WTC11 (cell line): ENCODE data around the gene RDH16. TPM values are rescaled to one million over a fixed set of nuclear protein-coding genes. Genes with fewer than 3 reads are reported as not detected.
A peak's percentile ranks its signal among the peaks of the same experiment; 100 is the strongest.

Source experiments
- ATAC-seq: fragments of 200-7000 bp; cut with Tn5 transposase; 2 replicates; pipeline ENCODE4 v1.10.0; 2021; ENCODE audit warnings: mild to moderate bottlenecking, moderate library complexity
- CTCF ChIA-PET: fragments of 300-600 bp; sonication (Branson Sonifier 250); formaldehyde crosslinking; loops from one replicate; lab custom pipeline; 2021; ENCODE audit warnings: antibody characterized with exemption; lab: Charles Lee
- POLR2A ChIA-PET: fragments of 350-600 bp; sonication (Branson Sonifier 250); formaldehyde crosslinking; loops from one replicate; lab custom pipeline; 2021; ENCODE audit warnings: antibody characterized with exemption; lab: Charles Lee
- DNase-seq: peaks from one replicate; pipeline ENCODE4 v3.0.0; 2021; ENCODE audit warnings: low spot score
- H3K27ac Mint-ChIP-seq: 2 replicates; pipeline ENCODE4 v1.8.0; 2021; ENCODE audit warnings: mixed read lengths
- H3K27me3 Mint-ChIP-seq: 2 replicates; pipeline ENCODE4 v1.8.0; 2021; ENCODE audit warnings: low read depth, mild to moderate bottlenecking, moderate library complexity, mixed read lengths
- H3K36me3 Mint-ChIP-seq: 2 replicates; pipeline ENCODE4 v1.8.0; 2021; ENCODE audit warnings: mixed read lengths
- H3K4me1 Mint-ChIP-seq: 2 replicates; pipeline ENCODE4 v1.8.0; 2022; ENCODE audit warnings: mixed read lengths
- H3K4me3 Mint-ChIP-seq: 2 replicates; pipeline ENCODE4 v1.8.0; 2021; ENCODE audit warnings: mild to moderate bottlenecking, moderate library complexity, mixed read lengths
- H3K9me3 Mint-ChIP-seq: 2 replicates; pipeline ENCODE4 v1.8.0; 2021; ENCODE audit warnings: mixed read lengths
- ATF1 ChIP-seq: sonication (generic); formaldehyde crosslinking; IDR thresholded peaks from 2 replicates; pipeline ENCODE4 v1.8.1; 2023; ENCODE audit warnings: mild to moderate bottlenecking, moderate library complexity, missing genetic modification reagents
- CBFB ChIP-seq: sonication (generic); formaldehyde crosslinking; IDR thresholded peaks from 2 replicates; pipeline ENCODE4 v1.8.1; 2022; ENCODE audit warnings: mild to moderate bottlenecking, low read depth, missing genetic modification reagents
- FOXK1 ChIP-seq: sonication (generic); formaldehyde crosslinking; IDR thresholded peaks from 2 replicates; pipeline ENCODE4 v1.8.0; 2022; ENCODE audit warnings: mild to moderate bottlenecking, moderate library complexity, missing genetic modification reagents
- GRHL2 ChIP-seq: fragments of 250-450 bp; sonication (Bioruptor Pico); IDR thresholded peaks from 2 replicates; pipeline ENCODE4 v1.8.0; 2022; ENCODE audit warnings: mild to moderate bottlenecking, moderate library complexity; ENCODE audit not compliant: insufficient replicate concordance, severe bottlenecking
- KAT7 ChIP-seq: sonication (generic); formaldehyde crosslinking; IDR thresholded peaks from 2 replicates; pipeline ENCODE4 v1.8.1; 2023; ENCODE audit warnings: missing genetic modification reagents, mild to moderate bottlenecking, borderline replicate concordance
- NFATC4 ChIP-seq: fragments of 250-450 bp; sonication (Bioruptor Pico); IDR thresholded peaks from 2 replicates; pipeline ENCODE4 v1.9.0; 2021; ENCODE audit warnings: mild to moderate bottlenecking
- NFE2L1 ChIP-seq: sonication (generic); formaldehyde crosslinking; IDR thresholded peaks from 2 replicates; pipeline ENCODE4 v1.8.1; 2023; ENCODE audit warnings: missing genetic modification reagents
- OVOL2 ChIP-seq: fragments of 250-450 bp; sonication (Bioruptor Pico); IDR thresholded peaks from 2 replicates; pipeline ENCODE4 v1.9.0; 2021; ENCODE audit warnings: mild to moderate bottlenecking, borderline replicate concordance
- PRRX2 ChIP-seq: fragments of 250-450 bp; sonication (Bioruptor Pico); IDR thresholded peaks from 2 replicates; pipeline ENCODE4 v1.8.0; 2021; ENCODE audit warnings: mild to moderate bottlenecking
- RELA ChIP-seq: sonication (generic); formaldehyde crosslinking; IDR thresholded peaks from 2 replicates; pipeline ENCODE4 v1.8.1; 2022; ENCODE audit warnings: missing genetic modification reagents, mild to moderate bottlenecking, borderline replicate concordance
- SMAD4 ChIP-seq: sonication (generic); formaldehyde crosslinking; IDR thresholded peaks from 2 replicates; pipeline ENCODE4 v1.8.0; 2022; ENCODE audit warnings: mild to moderate bottlenecking, missing genetic modification reagents
- SOX15 ChIP-seq: fragments of 250-450 bp; sonication (Bioruptor Pico); IDR thresholded peaks from 2 replicates; pipeline ENCODE4 v1.9.0; 2021; ENCODE audit warnings: mild to moderate bottlenecking
- SP1 ChIP-seq: sonication (generic); formaldehyde crosslinking; conservative IDR thresholded peaks from 2 replicates; pipeline ENCODE4 v1.8.1; 2022; ENCODE audit warnings: missing genetic modification reagents
- TP53 ChIP-seq: sonication (generic); formaldehyde crosslinking; IDR thresholded peaks from 2 replicates; pipeline ENCODE4 v1.8.1; 2023; ENCODE audit warnings: mild to moderate bottlenecking, missing genetic modification reagents
- ZNF219 ChIP-seq: sonication (generic); formaldehyde crosslinking; IDR thresholded peaks from 2 replicates; pipeline ENCODE4 v1.8.0; 2023; ENCODE audit warnings: missing genetic modification reagents, mild to moderate bottlenecking, borderline replicate concordance
- total RNA-seq: library from RNA; stranded (reverse); gene quantifications from 3 replicates; pipeline ENCODE4 v1.2.3, GENCODE V29; 2021
- TF ChIP-seq, protein P1 (sequence below): sonication (generic); formaldehyde crosslinking; conservative IDR thresholded peaks from 2 replicates; pipeline ENCODE4 v1.8.1; 2022; ENCODE audit warnings: mild to moderate bottlenecking, missing genetic modification reagents
- TF ChIP-seq, protein P2 (sequence below): sonication (generic); formaldehyde crosslinking; IDR thresholded peaks from 2 replicates; pipeline ENCODE4 v1.8.0; 2023; ENCODE audit warnings: mild to moderate bottlenecking, missing genetic modification reagents
- TF ChIP-seq, protein P3 (sequence below): sonication (generic); formaldehyde crosslinking; IDR thresholded peaks from 2 replicates; pipeline ENCODE4 v1.8.1; 2022; ENCODE audit warnings: low read depth, missing genetic modification reagents, borderline replicate concordance
- TF ChIP-seq, protein P4 (sequence below): sonication (generic); formaldehyde crosslinking; IDR thresholded peaks from 2 replicates; pipeline ENCODE4 v1.8.1; 2023; ENCODE audit warnings: mild to moderate bottlenecking, missing genetic modification reagents, moderate library complexity
- TF ChIP-seq, protein P5 (sequence below): sonication (generic); formaldehyde crosslinking; IDR thresholded peaks from 2 replicates; pipeline ENCODE4 v1.8.0; 2023; ENCODE audit warnings: missing genetic modification reagents
- TF ChIP-seq, protein P6 (sequence below): sonication (generic); formaldehyde crosslinking; IDR thresholded peaks from 2 replicates; pipeline ENCODE4 v1.8.1; 2023; ENCODE audit warnings: mild to moderate bottlenecking, missing genetic modification reagents
- TF ChIP-seq, protein P7 (sequence below): fragments of 250-450 bp; sonication (Bioruptor Pico); IDR thresholded peaks from 2 replicates; pipeline ENCODE4 v1.8.0; 2021; ENCODE audit warnings: mild to moderate bottlenecking
- TF ChIP-seq, protein P8 (sequence below): fragments of 250-450 bp; sonication (Bioruptor Pico); IDR thresholded peaks from 2 replicates; pipeline ENCODE4 v1.9.0; 2021; ENCODE audit warnings: moderate library complexity, mild to moderate bottlenecking, inconsistent platforms, borderline replicate concordance

Gene RDH16
- total RNA-seq, 1 experiment from 2014 or later: 1.0 TPM

DNA sequence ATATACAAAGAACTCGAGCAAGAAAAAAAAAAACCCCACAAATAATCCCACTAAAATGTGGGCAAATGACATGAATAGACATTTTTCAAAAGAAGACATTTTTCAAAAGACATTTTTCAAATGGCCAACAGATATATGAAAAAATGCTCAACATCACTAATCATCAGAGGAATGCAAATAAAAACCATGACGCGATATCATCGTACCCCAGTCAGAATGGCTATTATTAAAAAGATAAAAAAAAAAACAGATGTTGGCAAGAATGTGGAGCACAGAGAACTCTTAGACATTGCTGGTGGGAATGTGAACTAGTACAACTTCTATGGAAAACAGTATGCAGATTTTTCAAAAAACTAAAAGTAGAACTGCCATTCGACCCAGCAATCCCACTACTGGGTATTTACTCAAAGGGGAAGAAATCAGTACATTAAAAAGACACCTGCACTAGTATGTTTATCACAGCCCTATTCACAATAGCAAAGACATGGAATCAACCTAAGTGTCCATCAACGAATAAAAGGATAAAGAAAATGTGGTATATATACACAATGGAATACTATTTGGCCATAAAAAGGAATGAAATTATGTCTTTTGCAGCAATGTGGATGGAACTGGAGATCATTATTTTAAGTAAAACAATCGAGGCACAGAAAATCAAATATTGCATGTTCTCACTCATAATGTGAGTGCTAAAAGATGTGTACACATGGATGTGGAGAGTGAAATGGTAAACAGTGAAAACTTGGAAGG is 32.6 kb upstream of the RDH16 start:
- Mint-ChIP-seq H3K27me3 (no peaks in the 10 kb centered on the region), H3K9me3 (no peaks in the 10 kb centered on the region), H3K4me1 (peaks cover 23% of the 10 kb centered on the region), H3K27ac (no peak overlapping the region), H3K36me3 (no peaks in the 10 kb centered on the region), H3K4me3 (no peak overlapping the region)
- ChIA-PET CTCF (no interaction called here), POLR2A (no interaction called here)
- DNase-seq: no peak
- no peak for ATAC-seq
- TF ChIP-seq, protein P1, sequence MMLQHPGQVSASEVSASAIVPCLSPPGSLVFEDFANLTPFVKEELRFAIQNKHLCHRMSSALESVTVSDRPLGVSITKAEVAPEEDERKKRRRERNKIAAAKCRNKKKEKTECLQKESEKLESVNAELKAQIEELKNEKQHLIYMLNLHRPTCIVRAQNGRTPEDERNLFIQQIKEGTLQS (CRISPR knock-in tag): no peak
- TF ChIP-seq, protein P2, sequence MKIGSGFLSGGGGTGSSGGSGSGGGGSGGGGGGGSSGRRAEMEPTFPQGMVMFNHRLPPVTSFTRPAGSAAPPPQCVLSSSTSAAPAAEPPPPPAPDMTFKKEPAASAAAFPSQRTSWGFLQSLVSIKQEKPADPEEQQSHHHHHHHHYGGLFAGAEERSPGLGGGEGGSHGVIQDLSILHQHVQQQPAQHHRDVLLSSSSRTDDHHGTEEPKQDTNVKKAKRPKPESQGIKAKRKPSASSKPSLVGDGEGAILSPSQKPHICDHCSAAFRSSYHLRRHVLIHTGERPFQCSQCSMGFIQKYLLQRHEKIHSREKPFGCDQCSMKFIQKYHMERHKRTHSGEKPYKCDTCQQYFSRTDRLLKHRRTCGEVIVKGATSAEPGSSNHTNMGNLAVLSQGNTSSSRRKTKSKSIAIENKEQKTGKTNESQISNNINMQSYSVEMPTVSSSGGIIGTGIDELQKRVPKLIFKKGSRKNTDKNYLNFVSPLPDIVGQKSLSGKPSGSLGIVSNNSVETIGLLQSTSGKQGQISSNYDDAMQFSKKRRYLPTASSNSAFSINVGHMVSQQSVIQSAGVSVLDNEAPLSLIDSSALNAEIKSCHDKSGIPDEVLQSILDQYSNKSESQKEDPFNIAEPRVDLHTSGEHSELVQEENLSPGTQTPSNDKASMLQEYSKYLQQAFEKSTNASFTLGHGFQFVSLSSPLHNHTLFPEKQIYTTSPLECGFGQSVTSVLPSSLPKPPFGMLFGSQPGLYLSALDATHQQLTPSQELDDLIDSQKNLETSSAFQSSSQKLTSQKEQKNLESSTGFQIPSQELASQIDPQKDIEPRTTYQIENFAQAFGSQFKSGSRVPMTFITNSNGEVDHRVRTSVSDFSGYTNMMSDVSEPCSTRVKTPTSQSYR (CRISPR knock-in tag): no peak
- TF ChIP-seq RELA (CRISPR knock-in tag) (no peak), NFATC4 (CRISPR knock-in tag) (no peak), NFE2L1 (CRISPR knock-in tag) (no peak), KAT7 (CRISPR knock-in tag) (no peak), SP1 (CRISPR knock-in tag) (no peak), FOXK1 (no peak), PRRX2 (no peak), OVOL2 (CRISPR knock-in tag) (no peak), CBFB (CRISPR knock-in tag) (no peak), GRHL2 (CRISPR knock-in tag) (no peak), ATF1 (no peak)
- TF ChIP-seq, protein P3, sequence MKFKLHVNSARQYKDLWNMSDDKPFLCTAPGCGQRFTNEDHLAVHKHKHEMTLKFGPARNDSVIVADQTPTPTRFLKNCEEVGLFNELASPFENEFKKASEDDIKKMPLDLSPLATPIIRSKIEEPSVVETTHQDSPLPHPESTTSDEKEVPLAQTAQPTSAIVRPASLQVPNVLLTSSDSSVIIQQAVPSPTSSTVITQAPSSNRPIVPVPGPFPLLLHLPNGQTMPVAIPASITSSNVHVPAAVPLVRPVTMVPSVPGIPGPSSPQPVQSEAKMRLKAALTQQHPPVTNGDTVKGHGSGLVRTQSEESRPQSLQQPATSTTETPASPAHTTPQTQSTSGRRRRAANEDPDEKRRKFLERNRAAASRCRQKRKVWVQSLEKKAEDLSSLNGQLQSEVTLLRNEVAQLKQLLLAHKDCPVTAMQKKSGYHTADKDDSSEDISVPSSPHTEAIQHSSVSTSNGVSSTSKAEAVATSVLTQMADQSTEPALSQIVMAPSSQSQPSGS: no peak
- TF ChIP-seq, protein P4, sequence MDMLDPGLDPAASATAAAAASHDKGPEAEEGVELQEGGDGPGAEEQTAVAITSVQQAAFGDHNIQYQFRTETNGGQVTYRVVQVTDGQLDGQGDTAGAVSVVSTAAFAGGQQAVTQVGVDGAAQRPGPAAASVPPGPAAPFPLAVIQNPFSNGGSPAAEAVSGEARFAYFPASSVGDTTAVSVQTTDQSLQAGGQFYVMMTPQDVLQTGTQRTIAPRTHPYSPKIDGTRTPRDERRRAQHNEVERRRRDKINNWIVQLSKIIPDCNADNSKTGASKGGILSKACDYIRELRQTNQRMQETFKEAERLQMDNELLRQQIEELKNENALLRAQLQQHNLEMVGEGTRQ (CRISPR knock-in tag): no peak
- TF ChIP-seq, protein P5, sequence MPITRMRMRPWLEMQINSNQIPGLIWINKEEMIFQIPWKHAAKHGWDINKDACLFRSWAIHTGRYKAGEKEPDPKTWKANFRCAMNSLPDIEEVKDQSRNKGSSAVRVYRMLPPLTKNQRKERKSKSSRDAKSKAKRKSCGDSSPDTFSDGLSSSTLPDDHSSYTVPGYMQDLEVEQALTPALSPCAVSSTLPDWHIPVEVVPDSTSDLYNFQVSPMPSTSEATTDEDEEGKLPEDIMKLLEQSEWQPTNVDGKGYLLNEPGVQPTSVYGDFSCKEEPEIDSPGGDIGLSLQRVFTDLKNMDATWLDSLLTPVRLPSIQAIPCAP (CRISPR knock-in tag): no peak
- TF ChIP-seq, protein P6, sequence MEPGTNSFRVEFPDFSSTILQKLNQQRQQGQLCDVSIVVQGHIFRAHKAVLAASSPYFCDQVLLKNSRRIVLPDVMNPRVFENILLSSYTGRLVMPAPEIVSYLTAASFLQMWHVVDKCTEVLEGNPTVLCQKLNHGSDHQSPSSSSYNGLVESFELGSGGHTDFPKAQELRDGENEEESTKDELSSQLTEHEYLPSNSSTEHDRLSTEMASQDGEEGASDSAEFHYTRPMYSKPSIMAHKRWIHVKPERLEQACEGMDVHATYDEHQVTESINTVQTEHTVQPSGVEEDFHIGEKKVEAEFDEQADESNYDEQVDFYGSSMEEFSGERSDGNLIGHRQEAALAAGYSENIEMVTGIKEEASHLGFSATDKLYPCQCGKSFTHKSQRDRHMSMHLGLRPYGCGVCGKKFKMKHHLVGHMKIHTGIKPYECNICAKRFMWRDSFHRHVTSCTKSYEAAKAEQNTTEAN (CRISPR knock-in tag): no peak

DNA sequence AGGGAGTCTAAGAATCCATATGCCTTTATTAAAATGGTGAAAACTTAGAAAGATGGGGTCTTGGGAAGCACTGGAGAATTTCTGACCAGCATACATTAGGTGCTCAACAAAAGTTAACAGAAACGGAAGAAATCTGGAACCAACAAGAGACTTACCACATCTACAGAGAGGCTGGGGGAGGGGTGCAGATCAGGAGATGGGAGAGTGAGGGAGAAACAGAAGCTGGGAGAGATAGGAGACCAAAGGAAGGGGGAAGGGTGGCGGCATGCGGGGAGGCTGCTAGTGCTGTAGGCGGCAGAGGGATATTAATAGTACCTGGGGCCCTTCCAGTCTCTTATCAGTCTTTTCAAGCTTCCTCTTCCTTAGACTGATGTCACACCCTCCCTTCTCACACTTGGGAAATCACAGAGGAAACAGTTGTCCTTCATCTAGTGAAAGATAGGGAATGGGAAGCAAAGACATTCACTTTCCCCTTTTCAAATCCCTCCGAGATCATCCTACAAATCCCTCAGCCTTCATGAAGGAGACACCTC is 30.9 kb upstream of the RDH16 start:
- ATAC-seq: peak; percentile 22
- TF ChIP-seq NFE2L1 (CRISPR knock-in tag): no peak
- TF ChIP-seq NFATC4 (CRISPR knock-in tag): no peak
- no peak for TF ChIP-seq SMAD4
- TF ChIP-seq, protein P7, sequence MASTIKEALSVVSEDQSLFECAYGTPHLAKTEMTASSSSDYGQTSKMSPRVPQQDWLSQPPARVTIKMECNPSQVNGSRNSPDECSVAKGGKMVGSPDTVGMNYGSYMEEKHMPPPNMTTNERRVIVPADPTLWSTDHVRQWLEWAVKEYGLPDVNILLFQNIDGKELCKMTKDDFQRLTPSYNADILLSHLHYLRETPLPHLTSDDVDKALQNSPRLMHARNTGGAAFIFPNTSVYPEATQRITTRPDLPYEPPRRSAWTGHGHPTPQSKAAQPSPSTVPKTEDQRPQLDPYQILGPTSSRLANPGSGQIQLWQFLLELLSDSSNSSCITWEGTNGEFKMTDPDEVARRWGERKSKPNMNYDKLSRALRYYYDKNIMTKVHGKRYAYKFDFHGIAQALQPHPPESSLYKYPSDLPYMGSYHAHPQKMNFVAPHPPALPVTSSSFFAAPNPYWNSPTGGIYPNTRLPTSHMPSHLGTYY (CRISPR knock-in tag): no peak
- TF ChIP-seq, protein P8, sequence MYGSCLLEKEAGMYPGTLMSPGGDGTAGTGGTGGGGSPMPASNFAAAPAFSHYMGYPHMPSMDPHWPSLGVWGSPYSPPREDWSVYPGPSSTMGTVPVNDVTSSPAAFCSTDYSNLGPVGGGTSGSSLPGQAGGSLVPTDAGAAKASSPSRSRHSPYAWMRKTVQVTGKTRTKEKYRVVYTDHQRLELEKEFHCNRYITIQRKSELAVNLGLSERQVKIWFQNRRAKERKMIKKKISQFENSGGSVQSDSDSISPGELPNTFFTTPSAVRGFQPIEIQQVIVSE (CRISPR knock-in tag): no peak
- TF ChIP-seq TP53: no peak
- no peak for TF ChIP-seq RELA (CRISPR knock-in tag)
- no peak for TF ChIP-seq SOX15 (CRISPR knock-in tag)
- TF ChIP-seq ZNF219 (CRISPR knock-in tag): no peak
- DNase-seq: no peak
- Mint-ChIP-seq H3K4me1 (peaks cover 17% of the 10 kb centered on the region), H3K4me3 (no peak overlapping the region), H3K36me3 (no peaks in the 10 kb centered on the region), H3K27me3 (no peaks in the 10 kb centered on the region; the same call in 1 of the 2 replicates), H3K27ac (no peak overlapping the region), H3K9me3 (no peaks in the 10 kb centered on the region)
- ChIA-PET CTCF (interaction anchor here (0.5 to 3.4 kb wide), 53 partner anchors 9 to 475 kb away, joined by 3 to 64 read pairs (median 4); partner anchors contain the start of genes HSD17B6, LRP1, NEMP1 and PRIM1), POLR2A (interaction anchor here (0.5 to 1.1 kb wide), 2 partner anchors 121 to 237 kb away, joined by 3 read pairs; no protein-coding TSS in a partner anchor)
